Measurements from ENCODE around the gene RSF1.

Gene RSF1

DNA sequence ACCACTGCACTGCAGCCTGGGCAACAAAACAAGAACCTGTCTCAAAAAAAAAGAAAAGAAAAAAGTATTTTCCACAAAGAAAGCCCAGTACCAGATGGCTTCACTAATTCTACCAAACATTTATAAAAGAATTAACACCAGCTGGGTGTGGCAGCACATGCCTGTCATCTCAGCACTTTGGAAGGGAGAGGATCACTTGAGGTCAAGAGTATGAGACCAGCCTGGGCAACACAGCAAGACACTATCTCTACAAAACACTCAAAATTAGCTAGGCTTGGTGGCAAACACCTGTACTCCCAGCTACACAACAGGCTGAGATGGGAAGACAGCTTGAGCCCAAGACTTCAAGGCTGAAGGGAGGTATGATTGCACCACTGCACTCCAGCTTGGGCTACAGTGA lies 20.1 kb downstream of the RSF1 start:
- no peak for FAIRE-seq

DNA sequence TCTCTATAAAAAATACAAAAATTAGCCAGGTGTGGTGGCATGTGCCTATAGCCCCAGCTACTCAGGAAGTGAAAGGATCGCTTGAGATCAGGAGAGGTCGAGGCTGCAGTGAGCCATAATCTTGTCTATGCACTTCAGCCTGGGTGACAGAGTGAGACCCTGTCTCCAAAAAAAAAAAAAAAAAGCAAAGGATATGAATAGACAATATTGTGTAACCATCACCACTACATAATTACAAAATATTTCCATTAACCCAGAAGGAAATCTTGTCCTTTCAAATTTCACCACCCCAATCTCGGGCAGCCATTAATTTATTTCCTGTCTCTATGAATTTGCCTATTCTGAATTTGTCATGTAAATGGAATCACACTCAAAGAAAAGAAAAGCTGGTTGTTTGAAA lies 21.2 kb downstream of the RSF1 start:
- FAIRE-seq: no peak

DNA sequence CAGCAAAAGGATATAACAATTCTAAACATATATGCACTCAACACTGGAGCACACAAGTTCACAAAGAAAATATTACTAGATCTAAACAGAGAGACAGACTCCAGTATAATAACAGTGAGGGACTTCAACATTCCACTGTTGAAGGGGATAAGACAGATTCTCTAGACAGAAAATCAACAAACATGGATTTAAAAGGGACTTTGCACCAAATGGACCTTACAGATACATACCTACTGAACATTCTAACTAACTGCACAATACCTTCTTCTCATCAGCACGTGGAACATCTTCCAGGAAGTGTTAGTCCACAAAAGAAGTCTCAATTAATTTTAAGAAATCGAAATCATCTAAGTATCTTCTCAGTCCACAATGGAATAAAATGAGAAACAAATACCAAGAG lies 26.6 kb downstream of the RSF1 start:
- no peak for FAIRE-seq

DNA sequence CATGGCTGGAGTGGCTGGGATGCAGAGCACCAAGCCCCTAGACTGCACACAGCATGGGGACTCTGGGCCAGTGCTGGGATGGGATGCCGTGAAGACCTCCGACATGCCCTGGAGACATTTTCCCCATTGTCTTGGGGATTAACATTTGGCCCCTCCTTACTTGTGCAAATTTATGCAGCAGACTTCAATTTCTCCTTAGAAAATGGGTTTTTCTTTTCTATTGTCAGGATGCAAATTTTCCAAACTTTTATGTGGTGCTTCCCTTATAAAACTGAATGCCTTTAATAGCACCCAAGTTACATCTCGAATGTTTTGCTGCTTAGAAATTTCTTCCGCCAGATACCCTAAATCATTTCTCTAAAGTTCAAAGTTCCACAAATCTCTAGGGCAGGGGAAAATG lies 29.2 kb downstream of the RSF1 start:
- no peak for FAIRE-seq

DNA sequence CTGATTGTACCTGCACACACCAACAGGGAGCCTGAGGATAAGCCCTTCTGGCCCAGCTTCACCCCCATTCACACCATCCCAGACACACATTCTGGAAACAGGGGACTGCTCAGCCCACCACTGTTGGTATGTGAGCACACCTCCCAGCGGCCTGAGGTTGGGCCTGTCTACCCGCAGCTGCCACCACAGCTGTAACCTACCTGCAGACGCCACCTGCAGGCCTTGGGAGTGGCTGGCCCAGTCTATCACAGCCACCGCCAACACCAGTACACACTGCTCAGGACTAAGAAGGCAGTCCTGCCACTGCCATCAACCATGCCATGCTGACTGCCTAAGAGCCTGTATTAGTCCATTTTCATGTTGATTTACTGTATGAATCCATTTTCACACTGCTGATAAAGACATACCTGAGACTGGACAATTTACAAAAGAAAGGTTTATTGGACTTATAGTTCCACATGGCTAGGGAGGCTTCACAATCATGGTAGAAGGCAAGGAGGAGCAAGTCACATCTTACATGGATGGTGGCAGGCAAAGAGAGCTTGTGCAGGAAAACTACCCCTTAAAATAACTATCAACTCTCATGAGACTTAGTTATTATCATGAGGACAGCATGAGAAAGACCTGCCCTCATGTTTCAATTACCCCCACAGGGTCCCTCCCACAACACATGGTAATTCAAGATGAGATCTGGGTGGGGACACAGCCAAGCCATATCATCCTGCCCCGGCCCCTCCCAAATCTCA lies 30.6 kb downstream of the RSF1 start:
- FAIRE-seq: no peak

DNA sequence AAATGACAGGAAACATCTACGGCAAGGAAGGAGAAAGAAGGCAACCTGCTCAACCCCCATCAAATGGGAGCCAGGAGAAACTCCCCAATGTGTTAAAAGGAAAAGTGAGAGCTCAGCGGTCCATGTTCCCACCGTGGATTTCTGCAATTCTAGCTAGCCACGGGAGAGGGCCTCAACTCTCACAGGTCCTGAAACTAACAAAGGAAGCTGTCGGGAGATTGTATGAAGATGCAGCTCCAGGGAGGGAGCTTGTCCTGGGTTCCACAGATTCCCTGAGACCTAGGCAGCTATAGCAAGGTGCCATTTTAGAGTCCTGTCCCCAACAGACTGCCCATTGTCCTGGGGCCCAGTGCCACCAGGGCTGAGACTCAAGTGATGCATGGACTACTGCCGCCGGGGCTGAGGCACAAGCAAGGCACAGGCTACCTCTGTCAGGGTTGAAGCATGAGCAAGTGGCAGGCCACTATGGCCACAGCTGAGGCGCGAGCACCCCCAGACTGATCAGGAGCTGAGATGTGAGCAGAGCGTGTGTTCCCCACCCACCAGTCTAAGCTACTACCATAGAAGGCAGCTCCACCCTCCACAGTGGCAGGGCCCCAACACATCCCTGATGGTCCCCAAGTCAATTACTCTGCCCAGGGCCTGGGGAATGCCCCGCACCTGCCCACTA lies 31.3 kb downstream of the RSF1 start:
- FAIRE-seq: no peak

DNA sequence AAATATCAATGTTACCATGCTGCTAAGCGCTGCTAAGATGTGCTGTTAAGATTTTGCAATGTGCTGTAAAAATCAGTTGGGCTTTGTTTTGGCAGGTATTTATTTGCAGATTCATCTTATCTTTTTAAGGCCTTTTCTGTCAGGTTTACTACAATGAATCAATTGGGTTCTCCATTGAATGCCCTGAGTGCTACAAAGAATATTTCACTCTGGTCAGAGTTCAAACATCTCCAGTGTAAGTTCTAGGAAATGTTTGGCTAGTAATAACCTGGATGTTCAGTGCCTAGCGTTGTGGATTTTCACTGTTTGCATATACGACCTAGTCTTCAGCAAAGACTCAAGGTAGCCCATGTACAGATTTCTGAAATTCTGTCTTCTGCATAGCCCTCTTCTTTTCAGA lies 36.0 kb downstream of the RSF1 start:
- FAIRE-seq: no peak

DNA sequence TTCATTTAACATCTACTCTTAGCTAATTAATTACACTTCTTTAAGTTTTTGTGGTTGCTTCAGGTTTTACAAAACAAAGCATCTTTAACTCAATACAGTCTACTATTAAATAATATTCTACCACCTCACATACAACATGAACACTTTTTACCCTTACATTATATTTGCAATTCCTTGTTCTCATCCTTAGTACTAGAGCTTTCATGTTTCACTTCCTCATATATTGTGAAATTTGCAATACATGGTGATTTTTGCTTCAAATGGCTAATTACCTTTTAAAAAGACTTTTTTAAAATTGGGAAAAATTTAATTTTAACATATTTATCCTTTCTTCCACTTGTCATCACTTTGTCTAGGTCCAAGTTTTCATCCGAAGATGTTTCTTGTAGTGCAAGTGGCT lies 37.5 kb downstream of the RSF1 start:
- FAIRE-seq: no peak

DNA sequence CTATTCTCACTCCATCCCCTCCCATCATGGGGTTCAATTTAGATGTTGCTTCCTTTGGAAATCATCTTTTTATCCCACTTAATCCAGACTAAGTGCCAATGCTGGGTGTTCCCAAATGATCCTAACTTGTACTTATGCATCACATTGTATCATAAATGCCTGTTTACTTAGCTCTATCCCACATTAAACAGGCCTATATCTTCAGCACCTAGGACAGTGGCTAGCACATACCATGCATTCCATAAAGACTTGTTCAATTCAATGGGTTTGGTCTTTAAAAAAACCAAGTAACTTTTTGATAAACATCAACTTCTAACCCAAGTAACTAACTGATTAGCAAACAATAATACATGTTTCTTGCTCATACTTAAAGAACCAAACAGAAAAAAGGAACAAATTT lies 40.6 kb downstream of the RSF1 start:
- no peak for FAIRE-seq

DNA sequence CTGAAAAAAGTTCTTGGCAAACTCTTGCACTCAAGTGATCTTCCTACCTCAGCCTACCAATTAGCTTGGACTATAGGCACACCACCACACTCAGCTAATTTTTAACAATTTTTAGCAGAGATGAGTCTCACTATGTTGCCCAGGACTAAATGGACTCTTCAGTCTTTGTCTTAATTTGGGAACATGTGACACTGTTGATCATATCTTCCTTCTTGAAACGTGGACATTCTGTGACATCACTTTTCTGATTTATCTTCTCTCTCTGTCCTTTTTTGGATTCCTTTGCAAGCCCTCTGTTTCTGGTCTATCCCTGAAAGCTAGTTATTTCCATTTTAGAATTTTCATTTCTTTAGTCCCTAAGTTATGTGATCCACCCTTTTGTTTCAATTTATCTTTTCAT lies 42.0 kb downstream of the RSF1 start:
- no peak for FAIRE-seq

DNA sequence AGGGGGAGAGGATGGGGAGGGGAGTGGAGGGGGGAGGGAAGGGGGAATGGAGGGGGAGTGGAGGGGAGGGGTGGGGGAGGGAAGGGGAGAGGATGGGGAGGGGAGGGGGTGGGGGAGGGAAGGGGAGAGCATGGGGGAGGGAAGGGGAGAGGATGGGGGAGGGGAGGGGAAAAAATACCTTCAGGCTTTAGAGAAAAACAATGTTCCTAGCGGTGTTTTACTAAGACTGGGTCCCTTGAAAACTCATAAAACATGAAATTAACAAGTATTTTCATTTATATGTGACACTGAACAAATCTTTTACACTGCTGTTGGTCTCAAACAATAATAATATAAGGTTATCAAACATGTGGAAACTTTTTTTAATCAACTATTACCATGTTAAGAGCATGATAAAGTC lies 42.4 kb downstream of the RSF1 start:
- no peak for FAIRE-seq

DNA sequence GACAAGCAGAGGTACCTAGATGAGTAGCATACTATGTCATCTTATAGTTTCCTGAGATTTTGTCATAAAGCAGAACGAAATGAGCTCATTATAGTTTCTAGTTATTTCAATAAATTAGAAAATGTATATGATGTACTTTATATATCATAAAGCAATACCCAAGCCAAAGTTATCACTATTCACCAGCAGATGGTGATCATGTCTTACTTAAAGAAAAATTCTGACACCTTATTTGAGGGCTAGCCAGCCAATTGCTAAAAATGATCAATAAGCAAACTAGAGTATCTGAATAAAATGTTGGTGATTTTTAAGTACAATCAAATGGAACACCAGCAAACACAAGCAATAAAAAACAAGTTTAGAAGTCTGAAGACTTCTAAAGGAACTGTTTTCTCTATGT lies 44.1 kb downstream of the RSF1 start:
- no peak for FAIRE-seq

DNA sequence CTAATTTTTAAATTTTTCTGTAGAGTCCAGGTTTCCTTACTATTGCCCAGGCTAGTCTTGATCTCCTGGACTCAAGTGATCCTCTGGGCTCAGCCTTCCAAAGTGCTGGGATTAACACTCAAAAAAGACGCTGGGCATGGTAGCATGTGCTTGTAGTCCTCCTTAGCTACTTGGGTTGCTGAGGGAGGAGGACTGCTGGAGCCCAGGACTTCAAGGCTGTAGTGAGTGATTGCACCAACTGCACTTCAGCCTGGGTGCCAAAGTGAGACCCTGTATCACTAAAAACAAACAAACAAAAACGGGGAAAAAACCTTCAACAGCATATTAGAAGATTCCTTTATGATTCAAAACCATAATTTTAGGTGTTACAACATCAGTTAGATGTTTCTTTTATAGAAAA lies 44.6 kb downstream of the RSF1 start:
- no peak for FAIRE-seq

DNA sequence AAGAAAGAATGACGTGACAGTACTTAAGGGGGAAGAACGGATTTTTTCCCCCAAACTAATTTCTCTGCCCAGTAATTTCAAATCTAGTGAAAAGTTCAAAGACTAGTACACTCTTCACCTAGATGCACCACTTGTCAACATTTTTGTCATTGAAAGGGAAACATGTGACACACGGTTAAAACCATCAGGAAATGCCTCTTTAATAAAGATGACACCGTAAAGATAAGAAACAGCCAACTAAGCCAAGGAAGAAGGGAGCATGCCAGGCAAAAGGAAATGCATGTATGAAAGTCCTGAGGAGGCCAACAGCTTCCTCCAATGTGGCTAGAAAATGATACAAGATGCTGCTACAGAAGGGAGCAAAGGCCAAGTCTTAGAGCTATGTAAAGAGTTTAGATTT lies 49.4 kb downstream of the RSF1 start:
- no peak for FAIRE-seq

DNA sequence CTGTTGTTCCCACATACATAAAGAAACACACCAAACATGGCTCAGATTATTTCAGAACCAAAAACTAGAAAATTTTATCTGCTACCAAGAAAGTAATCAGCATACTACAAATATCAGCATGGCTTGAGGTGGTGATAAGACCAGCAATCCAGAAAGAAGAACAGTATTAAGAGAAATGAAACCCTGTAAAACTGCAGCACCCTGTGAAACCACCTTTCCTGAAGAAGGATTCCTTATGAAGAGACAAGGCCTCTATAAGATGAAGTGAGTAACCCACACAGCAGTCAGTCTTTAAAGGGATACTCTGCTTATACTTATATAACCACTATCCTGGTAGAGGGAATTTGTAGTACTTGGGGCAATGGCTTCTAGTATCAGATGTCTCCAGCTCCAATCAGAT lies 49.9 kb downstream of the RSF1 start:
- FAIRE-seq: no peak

DNA sequence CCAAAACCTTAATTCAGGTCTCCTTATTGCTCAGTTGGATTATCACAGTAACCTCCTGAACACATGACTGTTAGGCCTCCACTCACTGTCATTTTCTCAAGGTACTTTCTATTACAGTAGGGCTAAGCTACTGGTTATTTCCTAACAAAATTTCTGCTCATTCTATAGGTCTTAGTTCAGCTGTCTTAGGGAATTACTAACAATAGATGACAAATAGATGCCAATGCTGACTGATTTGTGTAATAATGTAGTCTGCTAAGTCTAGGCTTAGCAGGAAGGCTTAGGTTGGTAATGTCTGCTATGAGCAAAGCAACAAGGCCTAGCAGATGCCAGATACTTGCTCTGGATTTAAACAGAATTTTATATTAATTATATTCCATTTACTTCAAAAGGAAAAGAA lies 58.1 kb downstream of the RSF1 start:
- FAIRE-seq: no peak

DNA sequence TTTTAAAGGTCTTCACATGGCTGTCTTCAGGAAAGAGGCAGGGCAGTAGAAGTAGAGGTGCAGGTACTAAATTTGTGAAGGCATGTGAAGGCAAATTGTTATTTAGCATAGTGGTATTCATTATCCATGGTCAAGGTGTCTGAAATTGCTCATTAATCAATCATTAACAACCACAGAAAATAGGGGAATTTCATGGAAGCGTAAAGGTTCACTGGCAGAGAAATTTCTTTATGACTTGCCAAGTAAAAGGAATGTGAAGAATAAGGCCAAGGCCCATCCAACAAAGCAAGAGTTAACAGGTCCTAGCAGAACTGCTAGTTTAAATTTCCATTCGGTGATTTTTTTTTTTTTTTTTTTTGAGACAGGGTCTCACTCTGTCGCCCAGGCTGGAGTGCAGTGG lies 59.0 kb downstream of the RSF1 start:
- no peak for FAIRE-seq

DNA sequence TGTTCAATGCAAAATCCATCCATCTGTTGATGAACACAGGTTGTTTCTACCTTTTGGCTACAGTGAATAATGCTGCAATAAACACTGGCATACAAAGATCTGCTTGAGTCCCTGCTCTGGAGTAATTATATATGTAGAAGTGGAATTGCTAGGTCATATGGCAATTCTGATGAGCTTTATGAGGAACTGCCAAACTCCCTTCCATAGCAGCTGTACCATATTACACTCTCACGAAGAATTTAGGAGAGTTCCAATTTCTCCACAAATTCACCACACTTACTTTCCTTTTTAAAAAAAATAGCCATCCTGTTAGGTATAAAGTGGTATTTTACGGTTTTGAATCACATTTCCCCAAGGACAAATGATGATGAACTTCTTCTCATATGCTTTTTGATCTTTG lies 62.2 kb downstream of the RSF1 start:
- FAIRE-seq: no peak

DNA sequence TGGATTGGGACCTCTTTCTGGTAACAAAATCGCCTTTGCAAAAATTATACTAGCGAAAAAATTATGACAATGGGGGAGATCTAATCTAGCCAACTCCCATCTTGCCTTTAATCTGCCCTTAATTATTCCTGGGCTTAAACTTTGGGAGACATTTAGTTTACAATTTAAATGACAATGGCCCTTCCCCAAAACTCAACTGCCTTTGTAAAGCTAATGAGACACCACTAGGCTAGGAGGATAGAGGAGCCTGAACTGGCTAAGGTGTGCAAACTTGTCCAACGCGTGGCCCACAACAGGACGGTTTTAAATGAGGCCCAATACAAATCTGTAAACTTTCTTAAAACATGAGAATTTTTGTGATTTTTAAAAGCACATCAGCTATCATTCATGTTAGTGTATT lies 67.3 kb downstream of the RSF1 start:
- FAIRE-seq: no peak

DNA sequence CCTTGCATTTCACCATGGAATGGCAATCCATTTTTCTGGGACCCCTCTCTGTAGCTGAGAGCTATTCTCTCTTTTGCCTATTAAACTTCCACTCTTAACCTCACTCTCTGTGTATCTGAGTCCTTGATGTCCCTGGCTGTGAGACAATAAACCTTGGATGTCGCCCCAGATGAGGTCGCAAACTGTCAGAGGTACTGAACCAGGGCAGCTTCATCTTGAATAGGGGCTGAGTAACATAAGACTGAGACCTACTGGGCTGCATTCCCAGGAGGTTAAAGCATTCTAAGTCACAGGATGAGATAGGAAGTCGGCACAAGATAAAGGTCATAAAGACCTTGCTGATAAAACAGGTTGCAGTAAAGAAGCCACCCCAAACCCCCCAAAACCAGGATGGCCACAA lies 68.0 kb downstream of the RSF1 start:
- FAIRE-seq: no peak

DNA sequence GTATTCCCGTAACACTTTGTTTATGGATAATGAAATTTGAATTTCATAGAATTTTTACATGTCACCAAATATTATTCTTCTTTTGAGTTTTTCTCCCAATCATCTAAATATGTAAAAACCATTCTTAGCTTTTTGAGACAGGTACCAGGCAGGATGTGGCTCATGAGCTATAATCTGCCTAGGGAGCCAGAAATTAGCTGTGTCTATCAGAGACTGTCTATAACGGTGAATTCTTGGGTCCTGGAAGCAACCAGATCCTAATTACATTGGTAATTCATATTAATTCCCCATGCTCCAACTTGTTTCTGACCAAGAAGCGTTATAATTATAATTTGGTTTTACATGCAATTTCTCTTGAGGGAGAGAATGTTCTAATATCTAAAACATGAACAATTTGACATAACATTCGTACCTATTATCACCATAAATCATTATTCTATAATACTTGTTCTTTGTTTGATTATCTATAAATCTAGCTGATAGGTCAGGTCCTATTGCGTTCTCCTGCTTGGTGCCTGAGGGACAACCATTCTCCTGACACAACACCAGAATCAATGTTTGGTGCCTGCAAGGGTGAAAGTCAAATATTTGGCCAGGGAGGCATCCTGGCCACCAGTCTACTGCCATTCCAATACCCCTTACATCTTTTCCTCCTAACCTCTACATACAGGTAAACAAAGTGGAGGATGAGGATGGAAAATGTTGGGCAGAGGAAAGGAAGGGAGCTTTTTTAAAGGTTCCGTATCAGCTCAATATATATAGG lies 69.9 kb downstream of the RSF1 start:
- no peak for FAIRE-seq

DNA sequence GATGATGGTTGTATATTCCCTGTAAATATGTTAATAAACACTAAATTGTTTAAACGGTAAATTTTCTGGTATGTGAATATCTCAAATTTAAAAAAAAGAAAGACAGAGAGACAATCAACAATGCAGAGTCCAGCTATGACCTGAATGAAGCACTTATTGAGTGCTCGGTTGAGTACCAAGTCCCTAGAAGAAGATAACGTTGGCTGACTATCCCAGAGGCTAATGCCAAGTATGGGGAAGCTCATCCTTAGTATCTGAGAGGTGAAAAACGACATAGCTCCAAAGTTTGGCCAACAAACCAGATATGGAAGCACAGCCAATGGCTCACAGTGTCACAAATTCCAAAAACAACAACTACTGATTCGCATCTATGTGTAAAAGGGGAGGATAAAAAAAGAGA lies 71.3 kb downstream of the RSF1 start:
- FAIRE-seq: no peak

DNA sequence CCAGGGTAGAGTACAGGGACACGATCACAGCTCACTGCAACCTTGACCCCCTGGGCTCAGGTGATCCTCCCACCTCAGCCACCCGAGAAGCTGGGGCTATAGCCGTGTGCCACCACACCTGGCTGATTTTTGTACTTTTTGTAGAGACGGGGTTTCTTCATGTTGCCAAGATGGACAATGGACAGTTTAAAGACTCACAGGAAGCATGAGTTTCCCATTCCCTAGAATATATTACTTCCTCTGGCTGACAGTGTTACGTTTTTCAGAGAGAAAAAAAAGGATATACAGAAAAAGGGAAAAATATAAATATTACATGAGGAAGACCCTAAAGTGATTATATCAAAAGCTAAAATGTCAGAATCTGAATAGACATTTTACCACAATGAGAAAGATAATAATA lies 72.3 kb downstream of the RSF1 start:
- no peak for FAIRE-seq

DNA sequence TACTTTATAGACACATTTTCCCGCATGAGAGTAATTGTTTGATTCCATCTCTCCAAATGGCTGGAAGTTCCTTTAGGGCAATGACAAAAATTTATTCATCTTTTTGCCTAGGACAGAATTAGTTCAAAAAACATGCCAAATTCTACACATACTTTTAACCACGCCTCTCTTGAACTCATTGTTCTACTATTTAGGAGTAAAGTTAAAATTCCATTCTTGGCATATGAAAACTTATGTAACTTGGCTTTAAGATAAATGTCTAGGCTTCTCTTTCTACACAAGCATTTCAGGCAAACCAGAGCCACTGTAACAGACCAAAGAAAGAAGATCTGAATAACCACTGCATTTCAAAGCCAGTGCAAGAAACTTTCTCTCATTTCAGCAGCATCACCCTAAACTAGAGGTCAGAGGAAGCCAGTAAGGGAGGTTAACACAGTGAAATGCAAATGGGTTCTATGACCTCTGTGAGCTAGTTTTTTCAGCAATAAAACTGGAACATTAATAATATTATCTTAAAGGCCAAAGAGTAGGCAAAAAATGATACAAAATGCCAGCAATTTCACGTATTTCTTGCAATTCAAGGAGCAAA lies 73.0 kb downstream of the RSF1 start:
- FAIRE-seq: no peak

Data from TTC549 (cell line).